Glutamatergic neuron (in vitro differentiated cells): ENCODE data around the gene ETV1. TPM values are rescaled to one million over a fixed set of nuclear protein-coding genes. Genes with fewer than 3 reads are reported as not detected.
A peak's percentile ranks its signal among the peaks of the same experiment; 100 is the strongest.

ENCODE experiments used
- DNase-seq: peaks from one replicate; pipeline ENCODE4 v3.0.0; 2022
- H3K27ac Mint-ChIP-seq: one replicate; pipeline ENCODE4 v1.8.0; 2020; ENCODE audit warnings: mild to moderate bottlenecking, mixed read lengths, inconsistent platforms; ENCODE audit not compliant: unreplicated experiment
- H3K27me3 Mint-ChIP-seq: one replicate; pipeline ENCODE4 v1.8.0; 2020; ENCODE audit warnings: mild to moderate bottlenecking, moderate library complexity, mixed read lengths, inconsistent platforms; ENCODE audit not compliant: unreplicated experiment
- H3K36me3 Mint-ChIP-seq: one replicate; pipeline ENCODE4 v1.8.0; 2020; ENCODE audit warnings: mild to moderate bottlenecking, mixed read lengths, inconsistent platforms; ENCODE audit not compliant: unreplicated experiment
- H3K4me1 Mint-ChIP-seq: one replicate; pipeline ENCODE4 v1.8.0; 2020; ENCODE audit warnings: mild to moderate bottlenecking, low read depth, mixed read lengths, inconsistent platforms; ENCODE audit not compliant: unreplicated experiment
- H3K4me3 Mint-ChIP-seq: one replicate; pipeline ENCODE4 v1.8.0; 2020; ENCODE audit warnings: mild to moderate bottlenecking, mixed read lengths, inconsistent platforms; ENCODE audit not compliant: unreplicated experiment
- H3K9me3 Mint-ChIP-seq: one replicate; pipeline ENCODE4 v1.8.0; 2020; ENCODE audit warnings: mild to moderate bottlenecking, moderate library complexity, mixed read lengths, inconsistent platforms; ENCODE audit not compliant: unreplicated experiment
- total RNA-seq: library from RNA; stranded (reverse); fragmentation: NEBNext Ultra II Directional; extraction: Animal tissue kit (Norgen Biotek cat#: 25700); gene quantifications from one replicate; pipeline ENCODE4 v1.2.1, GENCODE V29; 2021; ENCODE audit not compliant: unreplicated experiment
- TF ChIP-seq, protein P1 (sequence below): fragments of 200-600 bp; sonication (generic); IDR thresholded peaks from one replicate; pipeline ENCODE4 v1.5.0; 2021; ENCODE audit not compliant: partially characterized antibody, unreplicated experiment

ETV1 gene
- total RNA-seq, 1 donor from 2014 or later: 51.8 TPM

DNA sequence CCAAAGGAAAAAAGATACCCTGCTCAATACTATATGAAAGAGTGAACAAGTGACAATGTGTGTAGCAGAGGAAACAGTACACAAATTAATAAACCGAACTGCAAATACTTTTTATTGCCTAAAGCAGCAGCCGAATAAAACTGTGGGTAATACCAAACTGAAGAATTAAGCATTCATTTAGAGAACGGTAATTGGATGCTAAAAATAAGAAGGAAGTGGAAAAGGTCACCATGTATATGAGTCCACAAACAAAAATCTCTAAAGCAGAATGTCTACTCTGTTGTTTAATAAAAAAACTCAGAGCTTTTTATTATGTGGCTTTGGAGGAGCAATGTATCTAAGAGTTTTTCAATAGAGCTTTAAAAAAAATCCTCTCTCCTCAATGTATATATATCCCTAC is 87.9 kb downstream of the ETV1 start:
- TF ChIP-seq, protein P1, sequence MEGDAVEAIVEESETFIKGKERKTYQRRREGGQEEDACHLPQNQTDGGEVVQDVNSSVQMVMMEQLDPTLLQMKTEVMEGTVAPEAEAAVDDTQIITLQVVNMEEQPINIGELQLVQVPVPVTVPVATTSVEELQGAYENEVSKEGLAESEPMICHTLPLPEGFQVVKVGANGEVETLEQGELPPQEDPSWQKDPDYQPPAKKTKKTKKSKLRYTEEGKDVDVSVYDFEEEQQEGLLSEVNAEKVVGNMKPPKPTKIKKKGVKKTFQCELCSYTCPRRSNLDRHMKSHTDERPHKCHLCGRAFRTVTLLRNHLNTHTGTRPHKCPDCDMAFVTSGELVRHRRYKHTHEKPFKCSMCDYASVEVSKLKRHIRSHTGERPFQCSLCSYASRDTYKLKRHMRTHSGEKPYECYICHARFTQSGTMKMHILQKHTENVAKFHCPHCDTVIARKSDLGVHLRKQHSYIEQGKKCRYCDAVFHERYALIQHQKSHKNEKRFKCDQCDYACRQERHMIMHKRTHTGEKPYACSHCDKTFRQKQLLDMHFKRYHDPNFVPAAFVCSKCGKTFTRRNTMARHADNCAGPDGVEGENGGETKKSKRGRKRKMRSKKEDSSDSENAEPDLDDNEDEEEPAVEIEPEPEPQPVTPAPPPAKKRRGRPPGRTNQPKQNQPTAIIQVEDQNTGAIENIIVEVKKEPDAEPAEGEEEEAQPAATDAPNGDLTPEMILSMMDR: no peak
- DNase-seq: no peak
- H3K27me3 Mint-ChIP-seq: no peaks in the 10 kb centered on the region
- H3K36me3 Mint-ChIP-seq: no peaks in the 10 kb centered on the region
- peaks cover 2% of the 10 kb centered on the region for H3K9me3 Mint-ChIP-seq
- H3K4me1 Mint-ChIP-seq: peaks cover 7% of the 10 kb centered on the region
- H3K27ac Mint-ChIP-seq: no peak overlapping the region
- H3K4me3 Mint-ChIP-seq: no peak overlapping the region

DNA sequence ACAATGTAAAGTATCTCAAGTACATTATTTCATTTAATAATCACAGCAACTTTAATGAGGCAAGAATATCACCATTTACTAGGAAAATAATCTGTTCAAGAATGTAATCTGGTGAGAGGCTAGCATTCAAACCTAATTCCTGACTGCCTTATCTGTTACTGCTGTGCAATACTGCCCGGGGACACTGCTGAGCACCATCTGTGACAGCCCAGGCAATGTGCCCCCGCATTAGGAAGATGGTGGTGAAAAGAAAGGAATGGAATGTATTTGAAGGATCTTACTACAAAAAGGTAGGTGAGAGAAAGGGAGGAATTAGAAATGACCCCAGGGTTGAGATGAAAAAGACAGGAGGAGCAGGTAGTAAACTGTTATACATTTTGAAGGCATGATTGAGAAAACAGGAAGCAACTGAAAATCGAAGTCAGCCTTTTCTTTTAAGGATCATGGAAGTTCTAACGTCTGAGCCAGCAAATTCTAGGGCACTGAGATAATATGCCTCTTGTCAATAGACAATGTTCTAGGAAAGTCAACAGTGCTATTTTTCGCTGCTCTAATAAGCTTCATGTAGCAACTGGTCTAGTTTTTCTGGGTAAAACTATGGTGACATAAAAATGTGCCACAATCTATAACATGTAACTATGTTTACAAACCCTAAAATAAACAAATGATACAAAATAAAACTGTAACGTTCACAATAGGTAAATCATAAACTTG is 90.4 kb downstream of the ETV1 start:
- TF ChIP-seq, protein P1: no peak
- peak; percentile 18 for DNase-seq
- Mint-ChIP-seq H3K27me3 (no peaks in the 10 kb centered on the region), H3K9me3 (peaks cover 2% of the 10 kb centered on the region), H3K4me1 (peaks cover 7% of the 10 kb centered on the region), H3K4me3 (no peak overlapping the region), H3K36me3 (no peaks in the 10 kb centered on the region), H3K27ac (peak overlapping the region; percentile 75)

DNA sequence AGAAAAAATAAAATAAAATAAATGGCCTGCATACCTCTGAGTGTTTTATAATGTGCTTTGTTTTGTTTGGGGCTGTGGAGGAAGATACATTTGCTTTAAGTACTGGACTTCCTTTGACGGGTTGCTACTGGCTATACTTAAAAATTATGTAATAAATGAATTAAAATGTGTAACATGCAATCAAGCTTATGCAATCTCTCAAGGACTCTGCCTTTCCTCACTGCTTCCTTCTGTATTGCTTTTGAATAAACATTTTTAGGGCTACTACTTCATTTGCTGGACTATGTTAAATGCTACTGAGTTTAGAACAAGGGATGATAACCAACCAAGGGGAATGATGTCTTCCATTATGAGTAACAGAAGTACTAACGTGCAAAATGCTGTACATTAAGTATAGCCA is 91.6 kb downstream of the ETV1 start:
- H3K4me3 Mint-ChIP-seq: no peak overlapping the region
- H3K36me3 Mint-ChIP-seq: no peaks in the 10 kb centered on the region
- H3K9me3 Mint-ChIP-seq: peaks cover 1% of the 10 kb centered on the region
- TF ChIP-seq, protein P1: no peak
- DNase-seq: no peak
- H3K27ac Mint-ChIP-seq: peak overlapping the region; percentile 23
- no peaks in the 10 kb centered on the region for H3K27me3 Mint-ChIP-seq
- peaks cover 7% of the 10 kb centered on the region for H3K4me1 Mint-ChIP-seq

DNA sequence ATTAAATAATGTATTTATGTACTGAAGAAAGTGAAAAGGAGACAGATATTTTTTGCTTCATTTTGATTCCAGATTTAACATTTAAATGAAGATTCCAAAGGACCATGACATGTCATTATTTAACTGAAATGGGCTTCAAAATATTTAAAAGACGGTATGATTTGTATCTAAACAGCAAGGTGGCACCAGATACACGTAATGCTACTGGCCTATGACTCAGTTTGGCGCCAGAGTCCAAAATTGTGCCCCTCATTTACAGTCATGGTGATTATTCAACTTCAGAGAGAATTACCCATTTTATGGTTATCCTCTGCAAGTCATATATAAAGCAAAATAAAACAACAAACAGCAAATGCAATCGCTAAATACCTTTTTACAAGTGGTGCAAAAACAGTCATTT is 94.5 kb downstream of the ETV1 start:
- H3K27me3 Mint-ChIP-seq: no peaks in the 10 kb centered on the region
- no peak overlapping the region for H3K4me3 Mint-ChIP-seq
- no peaks in the 10 kb centered on the region for H3K36me3 Mint-ChIP-seq
- TF ChIP-seq, protein P1: no peak
- no peak overlapping the region for H3K27ac Mint-ChIP-seq
- H3K9me3 Mint-ChIP-seq: no peaks in the 10 kb centered on the region
- no peak for DNase-seq
- peaks cover 5% of the 10 kb centered on the region for H3K4me1 Mint-ChIP-seq

DNA sequence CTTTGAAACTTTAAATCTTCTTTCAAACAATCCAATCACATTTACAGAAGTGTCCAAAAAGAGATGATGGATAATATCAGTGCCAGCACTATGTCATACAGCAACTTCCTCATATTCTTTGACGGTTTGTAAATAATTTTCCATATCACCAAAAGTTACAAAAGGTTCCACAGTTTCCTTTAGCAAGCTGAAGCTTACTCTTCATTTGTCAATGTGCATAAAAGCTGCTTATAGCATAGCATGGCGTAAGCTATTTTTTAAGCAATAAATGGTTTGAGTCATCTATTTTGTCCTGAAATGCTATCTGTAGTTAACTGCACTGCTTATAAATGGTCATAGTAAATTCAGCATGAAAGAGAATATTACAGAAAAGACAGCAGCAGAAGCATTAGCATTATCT is 95.1 kb downstream of the ETV1 start:
- H3K36me3 Mint-ChIP-seq: no peaks in the 10 kb centered on the region
- no peak for DNase-seq
- no peaks in the 10 kb centered on the region for H3K27me3 Mint-ChIP-seq
- H3K9me3 Mint-ChIP-seq: no peaks in the 10 kb centered on the region
- TF ChIP-seq, protein P1: no peak
- no peak overlapping the region for H3K4me3 Mint-ChIP-seq
- no peak overlapping the region for H3K27ac Mint-ChIP-seq
- peaks cover 5% of the 10 kb centered on the region for H3K4me1 Mint-ChIP-seq
